GM21528 (cell line): ENCODE results near the gene RASGEF1B.

Source experiments
- ATAC-seq: cut with Tn5 transposase; IDR thresholded peaks from one replicate; pipeline ENCODE4 v1.9.1; 2021; ENCODE audit warnings: mild to moderate bottlenecking, moderate library complexity; ENCODE audit not compliant: unreplicated experiment, low FRiP score

Gene RASGEF1B

GRCh38 chr4:81404294-81404693 lies 67.4 kb downstream of the RASGEF1B start:
- ATAC-seq = no peak

DNA sequence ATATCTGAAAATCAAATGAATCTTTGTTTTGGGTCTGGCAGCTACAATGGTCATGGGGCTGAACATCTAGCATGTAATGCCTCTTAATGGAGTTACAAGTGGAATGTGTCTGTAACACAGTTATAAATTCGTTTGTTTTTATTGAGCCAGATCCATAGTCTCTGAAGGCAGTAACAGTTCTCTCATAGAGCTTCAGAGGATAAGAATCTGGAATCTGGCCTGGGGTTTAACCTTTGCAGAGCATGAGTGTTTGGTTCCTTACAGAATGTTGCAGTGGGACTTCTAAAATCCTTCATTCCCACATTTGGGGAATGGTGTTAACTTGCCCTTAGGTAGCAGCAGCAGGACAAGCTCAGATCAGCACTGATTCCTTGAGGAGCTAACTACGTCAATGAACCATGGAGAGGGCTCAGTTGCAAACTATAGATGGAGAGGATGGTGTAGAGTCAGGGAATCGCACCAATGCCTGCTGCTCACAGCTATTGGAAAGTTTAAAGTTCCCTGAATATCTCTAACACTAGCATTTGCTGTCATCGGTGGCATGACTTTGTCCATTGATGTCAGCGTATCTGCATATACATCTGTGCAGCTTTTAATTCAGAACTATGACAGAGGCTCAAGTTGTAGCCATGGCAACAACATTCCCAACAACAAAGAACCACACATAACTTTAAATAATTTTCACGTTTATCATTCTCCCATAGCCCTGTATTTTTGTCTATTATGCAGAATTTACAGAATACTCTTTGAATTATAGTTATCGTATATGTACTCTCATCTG lies 72.2 kb downstream of the RASGEF1B start:
- no peak for ATAC-seq

GRCh38 chr4:81398379-81398778 lies 73.3 kb downstream of the RASGEF1B start:
- no peak for ATAC-seq

DNA sequence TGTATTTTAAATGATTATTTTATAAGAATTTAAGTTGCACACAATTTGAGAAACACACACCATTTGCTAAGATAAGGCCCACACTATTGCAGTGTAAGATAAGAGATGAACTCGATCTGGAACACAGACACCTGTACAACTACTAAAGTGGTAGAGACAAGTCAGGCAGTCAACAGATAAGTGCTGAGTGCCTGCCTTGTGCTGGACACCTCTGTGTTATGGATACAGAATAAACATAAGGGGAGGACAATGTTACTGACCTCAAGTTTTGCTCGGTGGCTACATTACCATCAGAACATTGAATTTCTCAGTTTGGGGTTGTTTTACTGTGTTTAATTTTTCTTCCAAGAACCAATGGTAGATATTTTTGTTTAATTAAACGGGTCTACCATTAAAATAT lies 74.1 kb downstream of the RASGEF1B start:
- ATAC-seq = no peak

GRCh38 chr4:81395239-81395638 lies 76.5 kb downstream of the RASGEF1B start:
- ATAC-seq = no peak

- no peak for ATAC-seq
Measured at GRCh38 chr4:81392164-81392563, 79.5 kb downstream of the RASGEF1B start.

GRCh38 chr4:81389720-81390119 lies 82.0 kb downstream of the RASGEF1B start:
- ATAC-seq = no peak

DNA sequence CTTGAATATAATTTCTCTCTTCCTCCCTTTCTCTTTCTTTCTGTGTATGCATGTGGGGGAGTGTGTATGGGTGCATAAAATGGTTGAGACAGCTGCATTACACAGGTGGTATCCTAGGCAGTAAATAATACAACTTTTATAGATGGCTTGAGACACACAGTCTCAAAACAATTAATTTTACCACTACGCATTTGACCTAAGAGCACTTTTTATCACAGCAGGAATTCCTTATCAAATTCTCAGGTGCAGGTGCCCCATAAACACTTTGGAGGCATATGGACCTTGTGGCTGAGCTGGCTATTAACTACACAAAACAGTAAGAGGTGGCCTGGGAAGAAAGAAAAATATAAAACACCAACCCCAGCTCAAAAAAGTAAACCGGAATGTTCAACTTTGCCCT lies 91.3 kb downstream of the RASGEF1B start:
- ATAC-seq = no peak

DNA sequence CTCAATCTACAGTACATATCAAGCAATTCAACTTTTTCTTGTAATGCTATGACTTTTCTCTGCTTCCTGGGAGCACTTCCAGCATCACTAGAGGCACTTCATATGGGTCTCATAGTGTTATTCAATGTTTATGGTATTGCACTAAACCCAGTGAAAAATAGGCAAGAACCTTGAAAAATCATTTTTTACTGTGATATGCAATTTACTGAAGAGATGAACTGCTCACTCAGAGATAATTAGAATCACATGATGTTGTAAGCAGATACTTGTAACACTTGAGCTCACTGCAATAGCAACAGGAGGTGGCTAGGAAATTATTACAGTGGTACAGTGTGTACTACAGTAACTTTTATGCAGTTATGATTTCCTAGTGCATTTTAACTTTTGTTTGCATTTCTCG lies 93.3 kb downstream of the RASGEF1B start:
- ATAC-seq = no peak

GRCh38 chr4:81377191-81377590 lies 94.5 kb downstream of the RASGEF1B start:
- no peak for ATAC-seq

- ATAC-seq = no peak
Measured at GRCh38 chr4:81376720-81377119, 95.0 kb downstream of the RASGEF1B start.
